ENCODE data around the gene MAST4. TPM values are rescaled to one million over a fixed set of nuclear protein-coding genes. Genes with fewer than 3 reads are reported as not detected.

Gene MAST4
- total and polyA plus RNA-seq, 2 of the 13 experiments (the other 11 are each of a cell fraction or from before 2014, with no cell fraction given): 3.4 to 3.7 TPM

- intact Hi-C loops (cut with micrococcal nuclease; ENCODE audit: unreplicated experiment) (no loop called here), in situ Hi-C loops (cut with HindIII; ENCODE audit: extremely low pct_ligation_motif_present, low pct_unique_long_range_greater_than_20kb) (no loop called here)
- H3K27me3 ChIP-seq (ENCODE audit: control insufficient read depth in 1 of 2, insufficient read depth in 2 of 2, low read length in 2 of 2): peaks cover 0 to 1% of the 10 kb centered on the region in 2 experiments; a peak in 3 of 5 replicates
- H3K79me2 ChIP-seq (ENCODE audit: insufficient read depth, low read length): no peaks in the 10 kb centered on the region
- ATAC-seq (no peak), FAIRE-seq (no peak), DNase-seq (ENCODE audit: low spot score) (no peak)
- H4K20me1 ChIP-seq (ENCODE audit: insufficient read depth, low read length): no peaks in the 10 kb centered on the region
- H3K4me2 ChIP-seq (ENCODE audit: low read depth, low read length): no peak overlapping the region
- CTCF ChIA-PET (ENCODE audit: low intra/inter-chr PET ratio, low total read pairs): no interaction called here
- POLR2A ChIA-PET: no interaction called here
- no peak overlapping the region for H2AFZ ChIP-seq (ENCODE audit: low read length)
- WGBS (ENCODE audit: low lambda C conversion rate): 57% methylated on average over 2 of the region's 3 CpGs
- H3K4me3 ChIP-seq (replicated peaks in 1 of 3; ENCODE audit: insufficient read depth in 1 of 3, low read depth in 2 of 3, low read length in 3 of 3): no peak overlapping the region
- no peaks in the 10 kb centered on the region for H3K9me3 ChIP-seq (ENCODE audit: low read length)
- no peaks in the 10 kb centered on the region for H3K36me3 ChIP-seq (replicated peaks in 1 of 2; ENCODE audit: control insufficient read depth in 1 of 2, insufficient read depth in 2 of 2, low read length in 2 of 2)
- TF ChIP-seq ZBTB1 (CRISPR knock-in tag; IDR thresholded peaks at IDR 0.05; ENCODE audit: borderline replicate concordance) (no peak), ZNF572 (CRISPR knock-in tag; IDR thresholded peaks at IDR 0.05) (no peak), KLF9 (CRISPR knock-in tag; IDR thresholded peaks at IDR 0.05; ENCODE audit: low read depth) (no peak), TMF1 (CRISPR knock-in tag; IDR thresholded peaks at IDR 0.05; ENCODE audit: low read depth) (no peak), RFXAP (CRISPR knock-in tag; IDR thresholded peaks at IDR 0.05; ENCODE audit: borderline replicate concordance) (no peak), ATF7-NPFF (CRISPR knock-in tag; IDR thresholded peaks at IDR 0.05; ENCODE audit: low read depth) (no peak), NR1H2 (CRISPR knock-in tag; IDR thresholded peaks at IDR 0.05; ENCODE audit: borderline replicate concordance, low read depth) (no peak), HBP1 (CRISPR knock-in tag; IDR thresholded peaks at IDR 0.05; ENCODE audit: low read depth) (no peak)
- TF ChIP-seq, protein P1, sequence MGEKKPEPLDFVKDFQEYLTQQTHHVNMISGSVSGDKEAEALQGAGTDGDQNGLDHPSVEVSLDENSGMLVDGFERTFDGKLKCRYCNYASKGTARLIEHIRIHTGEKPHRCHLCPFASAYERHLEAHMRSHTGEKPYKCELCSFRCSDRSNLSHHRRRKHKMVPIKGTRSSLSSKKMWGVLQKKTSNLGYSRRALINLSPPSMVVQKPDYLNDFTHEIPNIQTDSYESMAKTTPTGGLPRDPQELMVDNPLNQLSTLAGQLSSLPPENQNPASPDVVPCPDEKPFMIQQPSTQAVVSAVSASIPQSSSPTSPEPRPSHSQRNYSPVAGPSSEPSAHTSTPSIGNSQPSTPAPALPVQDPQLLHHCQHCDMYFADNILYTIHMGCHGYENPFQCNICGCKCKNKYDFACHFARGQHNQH (CRISPR knock-in tag; IDR thresholded peaks at IDR 0.05): no peak
- BruUV-seq (replicated peaks): no TSS peak
- no peaks in the 10 kb centered on the region for H3K4me1 ChIP-seq (ENCODE audit: insufficient read depth, low read length)
- H3K9ac ChIP-seq (ENCODE audit: insufficient read depth, low read depth, low read length): no peak overlapping the region
- no peak overlapping the region for H3K27ac ChIP-seq (ENCODE audit: extremely low read length, insufficient read depth, low read length)
Measured at GRCh38 chr5:67183859-67184258, 587.7 kb downstream of the MAST4 start.

Data from HepG2 (cell line).